Measurements from ENCODE around the gene FUT1. TPM values are rescaled to one million over a fixed set of nuclear protein-coding genes. Genes with fewer than 3 reads are reported as not detected.

FUT1 gene
- total and polyA plus RNA-seq, 9 of the 15 experiments (the other 6 are each of a cell fraction or from before 2014, with no cell fraction given): 2.3 to 18.5 (median 8.8) TPM

- TF ChIP-seq ARNT (IDR thresholded peaks at IDR 0.05): no peak
- TF ChIP-seq CREB5 (CRISPR knock-in tag; IDR thresholded peaks at IDR 0.05): no peak
- no peak for TF ChIP-seq ATF6 (CRISPR knock-in tag; IDR thresholded peaks at IDR 0.05)
- TF ChIP-seq TRIM28 (IDR thresholded peaks at IDR 0.05): no peak
- no peak for TF ChIP-seq NR3C1 (CRISPR knock-in tag; IDR thresholded peaks at IDR 0.05)
- peak; percentile 62 for TF ChIP-seq KHSRP (IDR thresholded peaks at IDR 0.05)
- TF ChIP-seq TAF9B (IDR thresholded peaks at IDR 0.05; ENCODE audit: partially characterized antibody): no peak
- TF ChIP-seq HLTF (IDR thresholded peaks at IDR 0.05): no peak
- peak; percentile 85 for TF ChIP-seq SP1 (CRISPR knock-in tag; IDR thresholded peaks at IDR 0.05)
- TF ChIP-seq ZNF592 (IDR thresholded peaks at IDR 0.05): peak; percentile 91
- no peak for TF ChIP-seq NCOA1 (IDR thresholded peaks at IDR 0.05; ENCODE audit: low read depth)
- no peak for TF ChIP-seq TSC22D4 (tag; IDR thresholded peaks at IDR 0.05)
- TF ChIP-seq SRSF9 (IDR thresholded peaks at IDR 0.05; ENCODE audit: borderline replicate concordance, low read depth, low read length): no peak
Observed at GRCh38 chr19:48746738-48747575, 5.5 kb downstream of the FUT1 start, which contains the start of gene IZUMO1 (continued).

Measured in K562 (cell line).